SK-N-SH (cell line): ENCODE results near the gene COQ6.

Source experiments
- CHD2 ChIP-seq: fragments of 150-350 bp; IDR thresholded peaks from 2 replicates; pipeline ENCODE4 v1.6.1; 2018; ENCODE audit warnings: low read length; ENCODE audit not compliant: partially characterized antibody
- CTCF ChIP-seq: fragments of 200-600 bp; sonication (generic); IDR thresholded peaks from 2 replicates; pipeline ENCODE4 v1.6.1; 2017; ENCODE audit warnings: antibody characterized with exemption, mild to moderate bottlenecking, moderate library complexity
- EP300 ChIP-seq, 2 experiments: IDR thresholded peaks; 2 replicates each; pipeline versions ENCODE4 v1.4.0 to v1.6.1; 2012; ENCODE audit warnings: borderline replicate concordance in 1 of 2, low read depth in 1 of 2, low read length in 1 of 2
- FOXM1 ChIP-seq: IDR thresholded peaks from 2 replicates; pipeline ENCODE4 v1.4.0; 2012; ENCODE audit warnings: low read depth, mild to moderate bottlenecking
- GABPA ChIP-seq: IDR thresholded peaks from 2 replicates; pipeline ENCODE4 v1.4.0; 2012; ENCODE audit warnings: low read depth, mild to moderate bottlenecking
- GATA2 ChIP-seq: sonication (generic); formaldehyde crosslinking; IDR thresholded peaks from 2 replicates; pipeline ENCODE4 v1.5.0; 2020; ENCODE audit warnings: mild to moderate bottlenecking, missing genetic modification reagents
- JUND ChIP-seq: IDR thresholded peaks from 2 replicates; pipeline ENCODE4 v1.4.0; 2012
- MXI1 ChIP-seq: IDR thresholded peaks from 2 replicates; pipeline ENCODE4 v1.6.1; 2012; ENCODE audit warnings: mild to moderate bottlenecking, low read depth, low read length, improper control_type of control experiment
- NRF1 ChIP-seq: IDR thresholded peaks from 2 replicates; pipeline ENCODE4 v1.6.1; 2012; ENCODE audit warnings: low read depth, mild to moderate bottlenecking, low read length
- POLR2AphosphoS5 ChIP-seq: IDR thresholded peaks from 2 replicates; pipeline ENCODE4 v1.6.1; 2012; ENCODE audit warnings: low read depth, low read length
- RCOR1 ChIP-seq: fragments of 150-350 bp; IDR thresholded peaks from 2 replicates; pipeline ENCODE4 v1.6.1; 2017; ENCODE audit warnings: antibody characterized with exemption, low read length
- REST ChIP-seq: IDR thresholded peaks from 2 replicates; pipeline ENCODE4 v1.6.1; 2012; ENCODE audit warnings: mild to moderate bottlenecking, low read depth, low read length, moderate library complexity
- ZBTB33 ChIP-seq: IDR thresholded peaks from 2 replicates; pipeline ENCODE4 v1.4.0; 2012; ENCODE audit warnings: low read depth, borderline replicate concordance
- TF ChIP-seq, protein P1 (sequence below): fragments of 150-350 bp; IDR thresholded peaks from 2 replicates; pipeline ENCODE4 v1.6.1; 2017; ENCODE audit warnings: antibody characterized with exemption, low read length, low read depth, borderline replicate concordance

- TF ChIP-seq CTCF (no peak), NRF1 (no peak), CHD2 (no peak), POLR2AphosphoS5 (no peak), EP300 (IDR thresholded peaks at IDR 0.05; ENCODE audit: borderline replicate concordance in 1 of 2, low read depth in 1 of 2, low read length in 1 of 2) (no peak), REST (no peak), ZBTB33 (no peak), GATA2 (CRISPR knock-in tag) (no peak), FOXM1 (no peak), MXI1 (no peak), JUND (no peak), RCOR1 (no peak), GABPA (no peak)
- TF ChIP-seq, protein P1, sequence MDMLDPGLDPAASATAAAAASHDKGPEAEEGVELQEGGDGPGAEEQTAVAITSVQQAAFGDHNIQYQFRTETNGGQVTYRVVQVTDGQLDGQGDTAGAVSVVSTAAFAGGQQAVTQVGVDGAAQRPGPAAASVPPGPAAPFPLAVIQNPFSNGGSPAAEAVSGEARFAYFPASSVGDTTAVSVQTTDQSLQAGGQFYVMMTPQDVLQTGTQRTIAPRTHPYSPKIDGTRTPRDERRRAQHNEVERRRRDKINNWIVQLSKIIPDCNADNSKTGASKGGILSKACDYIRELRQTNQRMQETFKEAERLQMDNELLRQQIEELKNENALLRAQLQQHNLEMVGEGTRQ = no peak
Measured at GRCh38 chr14:73997944-73998447, 47.9 kb downstream of the COQ6 start.
